PC-9 (cell line): ENCODE measurements around the gene CTXND1.

Source experiments
- EZH2 ChIP-seq: fragments of 200-600 bp; sonication (generic); IDR thresholded peaks from 2 replicates; pipeline ENCODE4 v1.8.0; 2017; ENCODE audit warnings: antibody characterized with exemption, low read depth
- TF ChIP-seq, protein P1 (sequence below): fragments of 200-600 bp; sonication (generic); conservative IDR thresholded peaks from 2 replicates; pipeline ENCODE4 v1.6.1; 2017; ENCODE audit warnings: mixed run types, antibody characterized with exemption, mild to moderate bottlenecking, moderate library complexity

GRCh38 chr15:80266745-80267144 is 14.7 kb upstream of the CTXND1 start:
- TF ChIP-seq, protein P1, sequence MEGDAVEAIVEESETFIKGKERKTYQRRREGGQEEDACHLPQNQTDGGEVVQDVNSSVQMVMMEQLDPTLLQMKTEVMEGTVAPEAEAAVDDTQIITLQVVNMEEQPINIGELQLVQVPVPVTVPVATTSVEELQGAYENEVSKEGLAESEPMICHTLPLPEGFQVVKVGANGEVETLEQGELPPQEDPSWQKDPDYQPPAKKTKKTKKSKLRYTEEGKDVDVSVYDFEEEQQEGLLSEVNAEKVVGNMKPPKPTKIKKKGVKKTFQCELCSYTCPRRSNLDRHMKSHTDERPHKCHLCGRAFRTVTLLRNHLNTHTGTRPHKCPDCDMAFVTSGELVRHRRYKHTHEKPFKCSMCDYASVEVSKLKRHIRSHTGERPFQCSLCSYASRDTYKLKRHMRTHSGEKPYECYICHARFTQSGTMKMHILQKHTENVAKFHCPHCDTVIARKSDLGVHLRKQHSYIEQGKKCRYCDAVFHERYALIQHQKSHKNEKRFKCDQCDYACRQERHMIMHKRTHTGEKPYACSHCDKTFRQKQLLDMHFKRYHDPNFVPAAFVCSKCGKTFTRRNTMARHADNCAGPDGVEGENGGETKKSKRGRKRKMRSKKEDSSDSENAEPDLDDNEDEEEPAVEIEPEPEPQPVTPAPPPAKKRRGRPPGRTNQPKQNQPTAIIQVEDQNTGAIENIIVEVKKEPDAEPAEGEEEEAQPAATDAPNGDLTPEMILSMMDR = no peak
- TF ChIP-seq EZH2 = no peak
